ENCODE measurements around the gene KLF12. TPM values are rescaled to one million over a fixed set of nuclear protein-coding genes. Genes with fewer than 3 reads are reported as not detected.

Gene KLF12
- total RNA-seq, 1 donor from 2014 or later, result 5.4 TPM

GRCh38 chr13:74104661-74105275 is 29.4 kb downstream of the KLF12 start:
- no peaks in the 10 kb centered on the region for H3K4me1 ChIP-seq
- H3K4me3 ChIP-seq, result no peak overlapping the region
- no peak overlapping the region for H3K27ac ChIP-seq
- no peaks in the 10 kb centered on the region for H3K27me3 ChIP-seq
- H3K9me3 ChIP-seq, result no peaks in the 10 kb centered on the region
- TF ChIP-seq POLR2AphosphoS5 (IDR thresholded peaks at IDR 0.05; ENCODE audit: insufficient read depth in 1 of 2, low read depth in 1 of 2) (no peak), CTCF (IDR thresholded peaks at IDR 0.05) (no peak), POLR2A (IDR thresholded peaks at IDR 0.05) (no peak)
- H3K36me3 ChIP-seq, result no peaks in the 10 kb centered on the region
- intact Hi-C loops (cut with DNase I), result no loop called here
- DNase-seq (ENCODE audit: extremely low spot score in 2 of 2), result no peak

GRCh38 chr13:74103970-74104555 is 30.1 kb downstream of the KLF12 start:
- Histone ChIP-seq H3K9me3 (no peaks in the 10 kb centered on the region), H3K27me3 (no peaks in the 10 kb centered on the region), H3K4me3 (no peak overlapping the region), H3K36me3 (no peaks in the 10 kb centered on the region), H3K27ac (no peak overlapping the region), H3K4me1 (no peaks in the 10 kb centered on the region)
- no peak for DNase-seq (ENCODE audit: extremely low spot score in 2 of 2)
- intact Hi-C loops (cut with DNase I), result no loop called here
- TF ChIP-seq POLR2A (IDR thresholded peaks at IDR 0.05) (no peak), POLR2AphosphoS5 (IDR thresholded peaks at IDR 0.05; ENCODE audit: insufficient read depth in 1 of 2, low read depth in 1 of 2) (no peak), CTCF (IDR thresholded peaks at IDR 0.05) (no peak)

GRCh38 chr13:74103196-74103595 is 31.0 kb downstream of the KLF12 start:
- DNase-seq (ENCODE audit: extremely low spot score in 2 of 2), result no peak
- no peaks in the 10 kb centered on the region for H3K36me3 ChIP-seq
- H3K27ac ChIP-seq, result no peak overlapping the region
- H3K4me1 ChIP-seq, result no peaks in the 10 kb centered on the region
- H3K27me3 ChIP-seq, result no peaks in the 10 kb centered on the region
- TF ChIP-seq POLR2A (IDR thresholded peaks at IDR 0.05) (no peak), CTCF (IDR thresholded peaks at IDR 0.05) (no peak), POLR2AphosphoS5 (IDR thresholded peaks at IDR 0.05; ENCODE audit: insufficient read depth in 1 of 2, low read depth in 1 of 2) (no peak)
- no peak overlapping the region for H3K4me3 ChIP-seq
- intact Hi-C loops (cut with DNase I), result no loop called here
- H3K9me3 ChIP-seq, result no peaks in the 10 kb centered on the region

- no peak for TF ChIP-seq POLR2A (IDR thresholded peaks at IDR 0.05)
- TF ChIP-seq CTCF (IDR thresholded peaks at IDR 0.05), result no peak
- TF ChIP-seq POLR2AphosphoS5 (IDR thresholded peaks at IDR 0.05; ENCODE audit: insufficient read depth in 1 of 2, low read depth in 1 of 2), result no peak
- intact Hi-C loops (cut with DNase I), result no loop called here
Measured at GRCh38 chr13:74102691-74103090, 31.5 kb downstream of the KLF12 start.

GRCh38 chr13:74101436-74101835 is 32.8 kb downstream of the KLF12 start:
- H3K27me3 ChIP-seq, result no peaks in the 10 kb centered on the region
- no peaks in the 10 kb centered on the region for H3K4me1 ChIP-seq
- TF ChIP-seq CTCF (IDR thresholded peaks at IDR 0.05) (no peak), POLR2AphosphoS5 (IDR thresholded peaks at IDR 0.05; ENCODE audit: insufficient read depth in 1 of 2, low read depth in 1 of 2) (no peak), POLR2A (IDR thresholded peaks at IDR 0.05) (no peak)
- H3K27ac ChIP-seq, result no peak overlapping the region
- no peaks in the 10 kb centered on the region for H3K36me3 ChIP-seq
- no peak for DNase-seq (ENCODE audit: extremely low spot score in 2 of 2)
- no peak overlapping the region for H3K4me3 ChIP-seq
- intact Hi-C loops (cut with DNase I), result no loop called here
- no peaks in the 10 kb centered on the region for H3K9me3 ChIP-seq

More at GRCh38 chr13:74102691-74103090, 31.5 kb downstream of the KLF12 start:
- Histone ChIP-seq H3K36me3 (no peaks in the 10 kb centered on the region), H3K27me3 (no peaks in the 10 kb centered on the region), H3K9me3 (no peaks in the 10 kb centered on the region), H3K4me3 (no peak overlapping the region), H3K4me1 (no peaks in the 10 kb centered on the region), H3K27ac (no peak overlapping the region)
- DNase-seq (ENCODE audit: extremely low spot score in 2 of 2), result no peak

Data from vagina (tissue), 2 donors.